Tibial artery (tissue), 4 donors: ENCODE measurements around the gene SMIM22.

ENCODE experiments used
- DNase-seq, 2 donors: peaks; one replicate each; pipeline ENCODE4 v3.0.0-alpha.2; 2019
- H3K27ac ChIP-seq, 2 donors: fragments of 200-600 bp; sonication (generic) in 1 of 2; 1 replicate in 1 of 2; 2 replicates in 1 of 2; pipeline ENCODE4 v1.5.1; 2018 to 2019; ENCODE audit warnings: mild to moderate bottlenecking in 1 of 2
- H3K27me3 ChIP-seq, 2 donors: fragments of 200-600 bp; sonication (generic) in 1 of 2; one replicate each; pipeline versions ENCODE4 v1.5.1 to v1.6.0; 2016 to 2019
- H3K36me3 ChIP-seq, 3 donors: fragments of 200-600 bp; sonication (generic) in 2 of 3; one replicate each; pipeline ENCODE4 v1.5.1; 2016 to 2019; ENCODE audit warnings: mild to moderate bottlenecking in 2 of 3
- H3K4me1 ChIP-seq, 4 donors: fragments of 200-600 bp; sonication (generic) in 2 of 4; 1 replicate in 3 of 4; 2 replicates in 1 of 4; pipeline ENCODE4 v1.5.1; 2016 to 2019
- H3K4me3 ChIP-seq, 2 donors: fragments of 200-600 bp; sonication (generic) in 1 of 2; 1 replicate in 1 of 2; 2 replicates in 1 of 2; pipeline ENCODE4 v1.5.1; 2018 to 2019; ENCODE audit warnings: mild to moderate bottlenecking in 2 of 2
- H3K9me3 ChIP-seq, 3 donors: fragments of 200-600 bp; sonication (generic) in 1 of 3; one replicate each; pipeline ENCODE4 v1.5.1; 2016 to 2019
- intact Hi-C: fragments of 100-400 bp; cut with DNase I; formaldehyde crosslinking; loops from one replicate; pipeline ENCODE4 v1.15.0; 2023; ENCODE audit warnings: low total_unique reads
- TF ChIP-seq, protein P1 (sequence below), 2 experiments: fragments of 200-600 bp in 1 of 2; fragments of 450-650 bp in 1 of 2; IDR thresholded peaks; one replicate each; pipeline ENCODE4 v1.5.1; 2017 to 2019; ENCODE audit warnings: antibody characterized with exemption in 2 of 2, mild to moderate bottlenecking in 1 of 2, moderate library complexity in 1 of 2

SMIM22 gene

DNA sequence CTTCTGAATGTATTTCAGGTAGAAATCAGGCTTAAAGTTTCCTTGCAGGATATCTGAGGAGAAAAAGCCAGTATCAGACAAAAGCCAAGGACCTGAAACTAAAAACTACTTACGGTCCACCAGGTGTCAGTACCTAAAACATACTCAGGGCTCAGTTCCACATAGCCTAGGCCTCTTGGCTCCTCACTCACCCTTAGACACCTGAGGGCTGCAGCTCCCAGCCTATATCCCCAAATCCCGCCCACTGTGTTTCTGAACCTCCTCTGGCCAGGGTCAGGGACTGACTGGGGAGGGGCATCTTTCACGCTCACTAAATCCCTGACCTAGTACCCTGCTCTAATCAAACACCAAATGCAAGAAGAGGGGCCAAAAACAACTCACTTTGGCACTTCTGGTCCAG is 16.1 kb downstream of the SMIM22 start:
- no peak for DNase-seq
- H3K4me3 ChIP-seq = no peak overlapping the region
- H3K36me3 ChIP-seq = peaks cover 60 to 99% (median 83%) of the 10 kb centered on the region in 3 donors
- intact Hi-C loops = no loop called here
- TF ChIP-seq, protein P1, sequence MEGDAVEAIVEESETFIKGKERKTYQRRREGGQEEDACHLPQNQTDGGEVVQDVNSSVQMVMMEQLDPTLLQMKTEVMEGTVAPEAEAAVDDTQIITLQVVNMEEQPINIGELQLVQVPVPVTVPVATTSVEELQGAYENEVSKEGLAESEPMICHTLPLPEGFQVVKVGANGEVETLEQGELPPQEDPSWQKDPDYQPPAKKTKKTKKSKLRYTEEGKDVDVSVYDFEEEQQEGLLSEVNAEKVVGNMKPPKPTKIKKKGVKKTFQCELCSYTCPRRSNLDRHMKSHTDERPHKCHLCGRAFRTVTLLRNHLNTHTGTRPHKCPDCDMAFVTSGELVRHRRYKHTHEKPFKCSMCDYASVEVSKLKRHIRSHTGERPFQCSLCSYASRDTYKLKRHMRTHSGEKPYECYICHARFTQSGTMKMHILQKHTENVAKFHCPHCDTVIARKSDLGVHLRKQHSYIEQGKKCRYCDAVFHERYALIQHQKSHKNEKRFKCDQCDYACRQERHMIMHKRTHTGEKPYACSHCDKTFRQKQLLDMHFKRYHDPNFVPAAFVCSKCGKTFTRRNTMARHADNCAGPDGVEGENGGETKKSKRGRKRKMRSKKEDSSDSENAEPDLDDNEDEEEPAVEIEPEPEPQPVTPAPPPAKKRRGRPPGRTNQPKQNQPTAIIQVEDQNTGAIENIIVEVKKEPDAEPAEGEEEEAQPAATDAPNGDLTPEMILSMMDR (IDR thresholded peaks at IDR 0.05) = no peak
- H3K27me3 ChIP-seq = no peaks in the 10 kb centered on the region
- no peak overlapping the region for H3K27ac ChIP-seq
- H3K4me1 ChIP-seq = no peaks in the 10 kb centered on the region
- no peaks in the 10 kb centered on the region for H3K9me3 ChIP-seq

DNA sequence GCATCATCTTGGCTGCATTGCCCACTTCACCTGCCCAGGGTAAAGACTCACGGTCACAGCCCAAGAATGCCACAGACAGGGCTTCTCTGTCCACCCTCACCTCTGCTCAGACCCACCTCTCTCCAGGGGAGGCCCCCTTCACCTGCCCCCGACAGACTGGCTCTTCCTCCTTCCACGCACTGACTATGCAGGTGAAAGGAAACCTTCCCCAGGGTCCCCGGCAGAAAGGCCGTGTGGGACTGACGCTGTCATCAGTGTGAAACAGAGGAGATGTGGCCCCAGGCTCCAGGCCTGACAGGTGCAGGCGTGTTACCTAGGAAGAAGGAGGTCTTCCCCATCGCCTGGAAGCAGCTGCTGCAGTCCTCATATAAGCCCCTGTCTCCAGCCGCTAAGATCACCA is 16.6 kb downstream of the SMIM22 start:
- DNase-seq = no peak

DNA sequence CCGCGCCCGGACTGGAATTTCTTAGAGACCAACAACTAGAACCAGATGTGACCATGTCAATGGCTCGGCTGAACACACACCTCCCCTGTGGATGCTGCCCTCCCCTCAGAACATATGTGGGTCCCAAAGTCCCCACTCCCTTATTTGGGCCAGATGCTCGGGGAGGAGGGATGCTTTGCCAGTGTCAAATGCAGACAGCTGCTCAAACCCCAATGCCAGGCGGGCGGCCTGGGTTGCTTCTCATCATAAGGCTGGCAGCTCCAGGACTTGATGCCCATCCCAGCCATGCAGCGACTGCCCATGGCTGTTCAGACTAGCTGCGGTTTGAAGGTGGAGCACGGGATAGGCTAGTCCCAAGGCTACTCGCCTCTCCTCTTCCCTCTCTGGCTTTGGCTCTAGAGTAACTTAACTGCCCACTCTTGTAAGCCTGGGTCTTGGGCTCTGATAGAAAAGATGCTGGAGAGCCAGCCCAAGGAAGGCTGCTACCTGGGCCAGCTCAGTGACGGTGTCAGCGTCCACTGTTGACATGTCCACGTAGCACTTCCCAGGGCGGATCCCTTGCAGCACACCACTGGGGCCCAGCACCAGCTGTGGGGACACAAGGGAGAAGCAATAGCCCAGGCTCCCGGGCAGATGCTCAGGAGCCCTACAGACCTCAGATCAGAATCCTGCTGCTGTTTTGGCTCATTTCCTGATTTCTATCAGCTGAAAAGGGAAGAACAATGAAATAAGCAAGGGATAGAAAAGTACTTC is 18.3 kb downstream of the SMIM22 start:
- H3K4me3 ChIP-seq = no peak overlapping the region
- H3K27ac ChIP-seq = no peak overlapping the region
- no peaks in the 10 kb centered on the region for H3K4me1 ChIP-seq
- intact Hi-C loops = no loop called here
- no peak for DNase-seq
- H3K9me3 ChIP-seq = no peaks in the 10 kb centered on the region
- H3K36me3 ChIP-seq = peaks cover 68 to 100% (median 93%) of the 10 kb centered on the region in 3 donors
- TF ChIP-seq, protein P1 (IDR thresholded peaks at IDR 0.05) = no peak
- no peaks in the 10 kb centered on the region for H3K27me3 ChIP-seq

More for the DNA sequence above, 16.6 kb downstream of the SMIM22 start:
- H3K4me3 ChIP-seq = no peak overlapping the region
- no peaks in the 10 kb centered on the region for H3K4me1 ChIP-seq
- intact Hi-C loops = no loop called here
- TF ChIP-seq, protein P1 (IDR thresholded peaks at IDR 0.05) = no peak
- no peaks in the 10 kb centered on the region for H3K27me3 ChIP-seq
- H3K36me3 ChIP-seq = peaks cover 65 to 99% (median 86%) of the 10 kb centered on the region in 3 donors
- H3K9me3 ChIP-seq = no peaks in the 10 kb centered on the region
- H3K27ac ChIP-seq = no peak overlapping the region

DNA sequence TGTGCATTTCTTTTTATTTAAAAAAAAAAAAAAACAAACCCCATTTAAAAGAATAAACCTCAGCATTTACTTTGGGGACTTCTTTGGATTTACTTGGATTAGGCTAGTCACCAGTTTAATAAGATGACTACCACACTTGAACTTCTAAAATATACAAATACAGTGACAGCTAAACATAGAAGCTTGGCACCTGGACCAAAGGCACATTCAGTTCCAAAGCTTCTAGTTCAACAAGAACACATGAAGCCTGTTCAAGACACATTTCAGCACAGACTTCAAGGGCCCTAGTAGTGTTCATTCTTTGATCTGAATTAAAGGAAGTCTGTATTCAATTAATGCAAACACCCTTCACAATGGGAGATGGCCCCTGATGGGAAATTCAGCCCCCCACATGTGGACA is 18.9 kb downstream of the SMIM22 start:
- peaks cover 63 to 100% (median 93%) of the 10 kb centered on the region in 3 donors for H3K36me3 ChIP-seq
- DNase-seq = no peak
- no peak overlapping the region for H3K27ac ChIP-seq
- intact Hi-C loops = no loop called here
- H3K4me3 ChIP-seq = no peak overlapping the region
- TF ChIP-seq, protein P1 (IDR thresholded peaks at IDR 0.05) = no peak
- no peaks in the 10 kb centered on the region for H3K9me3 ChIP-seq
- H3K27me3 ChIP-seq = no peaks in the 10 kb centered on the region
- no peaks in the 10 kb centered on the region for H3K4me1 ChIP-seq

DNA sequence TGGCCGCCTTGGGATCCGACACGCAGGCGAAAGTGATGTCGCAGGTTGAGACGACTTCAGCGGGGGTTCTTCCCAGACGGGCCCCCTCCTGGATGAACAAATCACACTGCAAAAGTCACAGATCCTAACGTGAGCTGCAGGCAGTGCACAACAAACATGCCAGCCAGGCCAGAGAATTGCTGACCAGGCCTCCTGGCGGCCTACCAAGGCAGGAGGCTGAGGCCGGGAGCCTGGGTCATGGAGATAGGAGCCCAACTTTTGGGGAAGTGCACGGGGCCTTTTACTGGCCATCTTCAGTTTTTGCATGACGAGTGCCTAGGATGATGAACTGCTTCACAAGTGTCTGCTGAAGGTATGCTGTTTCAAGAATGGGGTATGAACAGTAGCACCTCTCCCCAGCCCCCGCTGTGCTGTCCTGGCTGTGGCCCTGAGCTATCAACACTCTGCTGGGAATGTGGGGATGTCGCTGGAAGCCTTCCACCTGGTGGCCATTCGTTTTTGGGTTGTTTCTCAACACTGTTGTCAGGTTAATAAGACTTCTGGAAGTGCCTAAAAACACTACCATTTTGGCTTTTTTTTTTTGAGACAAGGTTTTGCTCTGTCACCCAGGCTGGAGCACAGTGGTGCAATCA is 19.5 kb downstream of the SMIM22 start:
- intact Hi-C loops = no loop called here
- no peaks in the 10 kb centered on the region for H3K27me3 ChIP-seq
- no peak overlapping the region for H3K4me3 ChIP-seq
- TF ChIP-seq, protein P1 (IDR thresholded peaks at IDR 0.05) = no peak
- no peak overlapping the region for H3K27ac ChIP-seq
- no peak for DNase-seq
- no peaks in the 10 kb centered on the region for H3K9me3 ChIP-seq
- no peaks in the 10 kb centered on the region for H3K4me1 ChIP-seq
- H3K36me3 ChIP-seq = peaks cover 60 to 100% (median 93%) of the 10 kb centered on the region in 3 donors
